Stromal cell of bone marrow (primary cell): ENCODE data around the gene ATOSB.
"Not testable (repeated sequence)": the region's sequence is repeated elsewhere in the genome, so short reads cannot be mapped to it uniquely, and the experiment has no call there.

Experiments
- DNase-seq: peaks from one replicate; pipeline ENCODE4 v3.0.0-alpha.2; 2012; ENCODE audit warnings: low read depth

The ATOSB gene

GRCh38 chr9:35115680-35116538, at the start of gene ATOSB:
TSS of gene ATOSB (minus strand) at chr9:35115862. CDS start at chr9:35108274, 7,588 bp downstream.
- peak; percentile 94 for DNase-seq

- peak; percentile 25 for DNase-seq
Measured at GRCh38 chr9:35164711-35165110, 49.0 kb upstream of the ATOSB start.

- no peak for DNase-seq
Measured at GRCh38 chr9:35163413-35163812, 47.8 kb upstream of the ATOSB start.

- no peak for DNase-seq
Measured at GRCh38 chr9:35162605-35163315, 47.1 kb upstream of the ATOSB start.

GRCh38 chr9:35161713-35162604, 46.3 kb upstream of the ATOSB start, which contains the start of gene UNC13B:
TSS of gene UNC13B (plus strand) at chr9:35162009. CDS start at chr9:35162284, 275 bp downstream.
- peak; percentile 90 for DNase-seq

GRCh38 chr9:35158501-35159280, 43.0 kb upstream of the ATOSB start:
- no peak for DNase-seq

GRCh38 chr9:35157836-35158235, 42.2 kb upstream of the ATOSB start:
- DNase-seq = not testable (repeated sequence)

- no peak for DNase-seq
Measured at GRCh38 chr9:35156781-35157180, 41.1 kb upstream of the ATOSB start.

- DNase-seq = no peak
Measured at GRCh38 chr9:35152926-35153325, 37.3 kb upstream of the ATOSB start.

- not testable (repeated sequence) for DNase-seq
Measured at GRCh38 chr9:35147941-35148563, 32.4 kb upstream of the ATOSB start.

- no peak for DNase-seq
Measured at GRCh38 chr9:35142037-35142436, 26.4 kb upstream of the ATOSB start.

- DNase-seq = no peak
Measured at GRCh38 chr9:35140093-35140492, 24.4 kb upstream of the ATOSB start.

- no peak for DNase-seq
Measured at GRCh38 chr9:35136866-35137265, 21.2 kb upstream of the ATOSB start.

GRCh38 chr9:35135988-35136387, 20.3 kb upstream of the ATOSB start:
- DNase-seq = no peak

- no peak for DNase-seq
Measured at GRCh38 chr9:35134920-35135319, 19.3 kb upstream of the ATOSB start.

- peak; percentile 96 for DNase-seq
Measured at GRCh38 chr9:35116898-35117551, 1.4 kb upstream of the ATOSB start.

GRCh38 chr9:35116539-35116897, 856 bp upstream of the ATOSB start:
- no peak for DNase-seq

- DNase-seq = peak; percentile 45
Measured at GRCh38 chr9:35114840-35115628, 628 bp downstream of the ATOSB start.

GRCh38 chr9:35114113-35114839, 1.4 kb downstream of the ATOSB start:
- peak; percentile 98 for DNase-seq
